Retina (tissue), 1 donor: Measurements from ENCODE around the gene XIAP.
"Not testable (repeated sequence)": the region's sequence is repeated elsewhere in the genome, so short reads cannot be mapped to it uniquely, and the experiment has no call there.

Experiments used
- DNase-seq: peaks from one replicate; pipeline ENCODE4 v3.0.0-alpha.2; 2016

The XIAP gene

DNA sequence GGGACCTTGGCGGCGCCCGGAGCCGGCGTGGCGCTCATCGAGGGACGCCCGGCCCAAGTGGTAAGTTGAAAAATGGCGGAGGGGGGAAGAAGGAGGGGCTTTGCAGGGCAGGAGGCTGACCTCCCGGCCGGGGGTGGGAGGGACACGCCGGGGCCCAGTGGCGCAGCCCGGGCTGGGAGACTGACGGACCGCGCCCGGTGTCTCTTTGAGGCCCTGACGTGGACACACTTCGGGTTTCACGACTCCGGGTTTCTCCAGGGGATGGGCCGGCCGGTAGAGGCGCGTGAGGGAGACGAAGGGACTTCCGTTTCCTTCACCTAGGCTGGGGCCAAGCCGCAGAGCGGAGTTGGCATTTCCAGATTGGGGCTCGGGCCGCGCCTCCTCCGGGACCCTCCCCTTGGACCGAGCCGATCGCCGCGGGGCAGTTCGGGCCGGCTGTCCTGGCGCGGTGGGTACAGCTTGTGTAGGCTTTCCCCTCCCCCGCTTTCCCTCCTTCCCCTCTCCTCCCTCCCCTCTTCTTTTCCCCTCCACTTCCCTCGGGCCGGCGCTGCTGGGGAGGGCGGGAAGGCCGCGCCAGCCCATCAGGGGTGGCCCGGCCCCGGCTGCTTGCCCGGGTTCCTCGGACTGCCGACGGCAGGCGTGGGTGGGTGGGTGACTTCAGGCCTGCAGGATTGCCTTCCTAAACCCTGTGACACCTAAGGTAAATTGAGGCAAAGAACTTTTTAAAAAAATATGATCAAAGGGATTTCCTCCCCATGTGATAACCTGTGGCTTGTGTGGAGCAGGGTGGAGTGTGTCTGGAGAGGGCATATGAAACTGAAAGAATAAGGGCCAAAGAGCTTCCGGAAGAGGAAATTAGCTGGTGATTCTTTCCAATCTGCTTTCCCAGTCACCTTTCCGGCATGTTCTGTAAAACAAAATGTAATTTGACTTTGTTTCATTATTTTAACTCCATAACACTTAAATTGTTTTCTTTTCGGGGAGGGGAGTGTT, at the start of gene XIAP:
Gene XIAP (plus strand): TSS at position 208 of the 993 bp plus-strand sequence. CDS start 25,610 bp downstream, outside the sequence.
- DNase-seq: peak; percentile 82

DNA sequence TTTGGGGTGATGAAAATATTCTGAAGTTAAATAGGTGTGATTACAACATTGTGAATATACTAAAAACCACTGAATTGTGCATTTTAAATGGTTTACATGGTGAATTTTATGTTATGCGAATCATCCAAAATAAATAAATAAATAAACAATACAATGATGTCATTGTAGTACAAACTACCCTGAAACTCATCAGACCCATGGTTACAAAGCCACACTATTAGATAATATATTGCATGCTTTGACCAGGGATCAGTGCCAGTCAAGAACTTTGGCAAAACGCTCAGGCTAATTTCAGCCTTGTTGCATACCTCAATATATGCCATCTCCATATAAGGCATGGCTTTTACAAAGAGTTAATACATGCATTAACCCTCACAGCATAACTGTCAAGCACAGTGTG, 45.5 kb upstream of the XIAP start:
- no peak for DNase-seq

DNA sequence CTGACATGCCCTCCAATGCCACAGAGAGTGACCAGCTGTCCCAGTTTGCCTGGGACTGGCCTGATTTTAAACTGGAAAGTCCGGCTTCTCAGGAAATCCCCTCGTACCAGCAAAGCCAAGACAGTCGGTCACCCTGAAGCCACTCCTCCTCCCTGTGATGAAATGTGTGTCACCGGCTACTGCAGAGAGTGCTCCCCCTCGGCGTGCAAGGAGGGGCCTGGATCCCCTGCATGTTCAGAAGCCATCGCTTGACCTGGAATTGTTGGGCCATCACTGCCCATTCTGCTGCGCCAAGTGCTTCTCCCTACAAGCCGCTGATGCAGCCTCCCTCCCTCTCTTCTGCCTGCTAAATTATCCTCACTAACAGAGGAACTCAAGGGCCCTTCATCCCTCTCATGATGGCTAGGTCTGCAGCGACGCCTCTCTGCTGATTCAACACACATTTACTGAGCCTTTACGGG, 44.9 kb upstream of the XIAP start:
- DNase-seq: not testable (repeated sequence)

DNA sequence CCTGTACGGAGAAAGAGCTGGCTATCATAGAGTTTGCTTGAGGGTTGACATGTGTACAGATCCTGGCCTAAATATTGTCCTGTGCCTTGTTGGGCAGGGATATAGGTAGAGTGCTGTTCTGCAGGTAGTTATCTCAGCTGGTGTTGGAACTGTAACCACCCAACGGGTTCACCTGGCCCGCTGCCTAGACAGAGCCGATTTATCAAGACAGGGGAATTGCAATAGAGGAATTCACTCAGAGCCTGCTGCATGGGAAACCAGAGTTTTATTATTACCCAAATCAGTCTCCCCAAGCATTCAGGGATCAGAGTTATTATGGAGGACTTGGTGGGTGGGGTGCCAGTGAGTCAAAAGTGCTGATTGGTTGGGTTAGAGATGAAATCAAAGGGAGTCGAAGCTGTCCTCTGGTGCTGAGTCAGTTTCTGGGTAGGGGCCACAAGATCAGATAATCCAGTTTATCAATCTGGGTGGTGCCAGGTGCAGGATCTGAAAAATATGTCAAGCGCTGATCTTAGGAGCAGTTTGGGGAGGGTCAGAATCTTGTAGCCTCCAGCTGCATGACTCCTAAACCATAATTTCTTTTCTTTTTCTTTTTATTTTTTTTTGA, 42.5 kb upstream of the XIAP start:
- DNase-seq: no peak

DNA sequence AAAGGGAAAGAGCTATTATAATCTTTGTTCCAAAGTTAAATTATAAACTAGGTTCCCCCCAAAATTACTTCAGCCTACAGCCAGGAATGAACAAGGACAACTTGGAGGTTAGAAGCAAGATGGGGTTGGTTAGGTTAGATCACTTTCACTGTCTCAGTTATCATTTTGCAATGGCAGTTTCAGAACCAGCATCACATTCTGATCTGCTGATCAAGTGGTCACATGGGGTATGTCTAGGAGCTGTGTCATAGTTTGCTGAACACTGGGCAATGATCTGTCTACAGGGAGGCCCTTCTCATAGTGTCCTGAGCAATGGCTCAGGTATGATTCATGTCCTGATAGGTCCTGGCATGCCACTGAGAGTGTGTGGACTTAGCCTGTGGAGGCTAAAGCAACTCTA, 41.6 kb upstream of the XIAP start:
- DNase-seq: no peak

DNA sequence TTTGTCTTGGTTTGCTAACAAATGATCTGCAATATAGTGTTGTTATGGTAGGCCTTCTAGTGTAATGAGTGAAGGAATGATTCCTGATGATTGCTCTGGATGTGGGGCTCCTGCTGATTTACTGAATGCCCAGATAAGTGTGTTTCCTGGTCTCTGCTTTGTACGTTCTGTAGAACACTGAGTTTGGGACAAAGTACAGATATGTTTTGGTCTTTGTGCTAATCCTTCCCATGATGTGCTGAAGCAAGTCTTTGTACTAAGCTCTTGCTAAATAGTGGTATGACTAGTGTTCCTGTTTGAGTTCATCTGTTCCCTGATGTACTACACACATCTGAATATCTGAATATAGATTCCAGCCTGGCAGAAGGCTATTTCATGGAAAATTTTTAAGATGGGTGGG, 36.9 kb upstream of the XIAP start:
- DNase-seq: no peak

DNA sequence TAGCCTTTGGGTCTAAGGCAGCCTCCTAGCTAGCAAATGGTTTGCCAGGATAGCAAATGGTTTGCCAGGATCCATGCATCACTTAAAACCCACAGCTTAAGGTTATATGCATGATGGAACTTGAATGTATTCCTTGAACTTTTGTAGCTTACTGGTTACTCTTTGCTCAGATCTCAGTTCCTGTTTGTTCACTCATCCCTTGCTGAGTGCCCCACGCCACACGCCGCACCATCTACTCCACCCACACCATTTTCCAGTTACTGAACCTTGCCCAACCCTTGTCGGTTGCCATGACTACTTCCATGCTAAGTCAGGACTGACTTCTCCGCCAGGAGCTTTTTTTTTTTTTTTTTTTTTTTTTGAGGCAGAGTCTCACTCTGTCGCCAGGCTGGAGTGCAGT, 29.5 kb upstream of the XIAP start:
- no peak for DNase-seq

DNA sequence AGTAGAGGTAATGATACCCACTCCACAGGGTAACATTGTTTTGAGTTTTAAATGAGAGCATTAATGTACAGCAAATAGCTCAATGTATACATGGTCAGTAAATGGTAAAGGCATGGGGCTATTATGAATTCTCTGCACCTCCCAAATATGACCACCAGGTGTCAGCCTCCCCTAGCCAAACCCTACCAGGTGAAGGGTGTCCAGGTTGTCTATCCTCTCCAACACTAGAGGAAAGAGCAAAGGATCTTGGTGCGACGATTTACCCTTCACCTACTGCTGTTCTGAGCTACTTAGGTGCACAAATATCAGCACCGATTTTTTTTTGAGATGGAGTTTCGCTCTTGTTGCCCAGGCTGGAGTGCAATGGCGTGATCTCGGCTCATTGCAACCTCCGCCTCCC, 26.5 kb upstream of the XIAP start:
- peak; percentile 39 for DNase-seq

DNA sequence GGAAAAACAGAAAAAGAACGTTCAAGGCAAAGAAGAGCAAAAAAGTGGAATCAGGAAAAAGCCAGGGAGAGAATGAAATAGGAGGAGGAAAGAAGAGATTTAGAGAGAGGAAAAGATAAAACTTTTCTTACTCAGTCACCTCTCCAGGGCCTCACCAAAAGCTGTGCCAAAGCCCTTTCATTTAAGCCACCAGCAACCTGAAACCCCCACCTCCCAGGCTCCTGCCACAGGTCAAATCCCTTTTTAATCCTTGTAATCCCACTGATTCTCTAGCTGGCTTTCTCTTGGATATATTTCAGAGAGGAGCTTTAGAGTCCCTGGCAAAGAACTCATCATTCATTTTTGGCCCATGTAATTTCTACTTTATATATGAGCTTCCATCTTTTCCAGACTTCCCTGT, 25.7 kb upstream of the XIAP start:
- no peak for DNase-seq

DNA sequence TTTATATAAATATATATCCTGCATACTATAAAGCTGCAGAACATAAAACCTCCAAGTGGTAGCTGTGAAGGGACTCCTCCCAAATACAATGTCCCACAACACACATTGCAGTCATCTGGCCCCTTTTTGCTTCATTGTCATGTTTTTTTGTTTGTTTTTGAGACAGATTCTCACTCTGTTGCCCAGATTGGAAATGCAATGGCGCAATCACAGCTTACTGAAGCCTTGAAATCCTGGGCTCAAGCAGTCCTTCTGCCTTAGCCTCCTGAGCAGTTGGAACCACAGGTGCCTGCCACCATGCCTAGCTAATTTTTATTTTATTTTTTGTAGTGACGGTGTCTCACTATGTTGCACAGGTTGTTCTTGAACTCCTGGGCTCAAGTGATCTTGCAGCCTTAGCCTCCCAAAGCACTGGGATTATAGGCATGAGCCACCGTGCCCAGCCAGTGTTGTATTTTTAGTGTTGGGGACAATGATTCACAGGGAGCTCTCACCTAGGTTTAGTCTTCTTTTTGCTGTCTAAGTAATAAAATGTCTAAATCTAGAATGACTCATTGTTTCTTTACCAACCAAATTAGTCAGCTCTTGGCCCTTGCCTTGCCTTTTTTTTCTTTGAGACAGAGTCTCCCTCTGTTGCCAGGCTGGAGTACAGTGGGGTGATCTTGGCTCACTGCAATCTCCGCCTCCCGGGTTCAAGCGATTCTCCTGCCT, 24.0 kb upstream of the XIAP start:
- no peak for DNase-seq

DNA sequence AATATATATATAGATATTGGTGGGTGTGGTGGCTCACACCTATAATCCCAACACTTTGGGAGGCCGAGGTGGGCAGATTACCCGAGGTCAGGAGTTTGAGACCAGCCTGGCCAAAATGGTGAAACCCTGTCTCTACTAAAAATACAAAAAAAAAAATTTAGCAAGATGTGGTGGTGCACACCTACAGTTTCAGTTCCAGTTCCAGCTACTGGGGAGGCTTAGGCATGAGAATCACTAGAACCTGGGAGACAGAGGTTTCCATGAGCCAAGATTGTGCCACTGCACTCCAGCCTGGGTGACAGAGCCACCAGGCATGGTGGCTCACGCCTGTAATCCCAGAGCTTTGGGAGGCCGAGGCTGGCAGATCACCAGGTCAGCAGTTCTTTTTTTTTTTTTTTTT, 14.7 kb upstream of the XIAP start:
- not testable (repeated sequence) for DNase-seq

DNA sequence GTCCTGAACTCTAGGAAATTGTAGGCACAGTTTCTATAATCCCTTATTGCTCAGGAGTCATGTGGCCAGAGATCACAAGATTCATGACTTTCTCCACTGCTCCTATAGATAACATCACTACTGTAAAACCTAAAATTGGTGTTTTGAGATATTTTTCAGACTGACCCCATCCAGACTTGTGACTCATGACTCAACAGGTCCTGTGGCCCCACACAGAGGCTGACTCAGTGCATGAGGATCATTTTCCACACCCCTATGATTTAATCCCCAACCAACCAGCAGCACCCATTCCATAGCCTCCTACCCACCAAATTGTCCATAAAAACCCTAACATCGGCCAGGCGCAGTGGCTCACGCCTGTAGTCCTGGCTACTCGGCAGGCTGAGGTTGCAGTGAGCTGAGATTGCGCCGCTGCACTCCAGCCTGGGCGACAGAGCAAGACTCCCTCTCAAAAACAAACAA, 13.2 kb upstream of the XIAP start:
- DNase-seq: no peak

DNA sequence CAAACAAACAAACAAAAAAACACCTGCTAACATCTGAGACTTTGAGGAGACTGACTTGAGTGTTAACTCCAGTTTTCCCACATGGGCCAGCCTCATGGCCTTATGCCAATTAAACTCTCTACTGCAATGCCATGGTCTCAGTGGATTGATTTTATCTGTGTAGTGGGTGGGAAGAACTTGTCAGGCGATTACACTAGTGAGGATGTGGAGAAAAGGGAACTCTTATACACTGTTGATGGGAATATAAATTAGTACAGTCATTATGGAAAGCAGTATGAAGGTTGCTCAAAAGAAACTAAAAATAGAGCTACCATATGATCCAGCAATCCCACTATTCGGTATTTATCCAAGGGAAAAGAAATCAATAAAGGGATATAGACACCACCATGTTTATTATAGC, 12.8 kb upstream of the XIAP start:
- DNase-seq: no peak

DNA sequence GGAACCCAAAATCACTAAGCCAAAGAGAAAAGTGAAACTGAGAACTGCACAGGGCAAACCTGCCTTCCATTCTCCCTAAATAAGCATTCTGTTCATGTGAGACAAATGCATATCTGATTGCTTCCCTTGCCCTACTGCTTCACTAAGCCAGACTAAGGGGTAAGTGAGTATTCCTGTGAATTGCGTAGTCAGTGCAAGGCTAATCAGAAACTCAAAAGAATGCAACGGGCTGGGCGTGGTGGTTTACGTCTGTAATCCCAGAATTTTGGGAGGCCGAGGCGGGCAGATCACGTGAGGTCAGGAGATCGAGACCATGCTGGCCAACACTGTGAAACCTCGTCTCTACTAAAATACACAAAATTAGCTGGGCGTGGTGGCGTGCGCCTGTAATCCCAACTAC, 10.8 kb upstream of the XIAP start:
- no peak for DNase-seq

DNA sequence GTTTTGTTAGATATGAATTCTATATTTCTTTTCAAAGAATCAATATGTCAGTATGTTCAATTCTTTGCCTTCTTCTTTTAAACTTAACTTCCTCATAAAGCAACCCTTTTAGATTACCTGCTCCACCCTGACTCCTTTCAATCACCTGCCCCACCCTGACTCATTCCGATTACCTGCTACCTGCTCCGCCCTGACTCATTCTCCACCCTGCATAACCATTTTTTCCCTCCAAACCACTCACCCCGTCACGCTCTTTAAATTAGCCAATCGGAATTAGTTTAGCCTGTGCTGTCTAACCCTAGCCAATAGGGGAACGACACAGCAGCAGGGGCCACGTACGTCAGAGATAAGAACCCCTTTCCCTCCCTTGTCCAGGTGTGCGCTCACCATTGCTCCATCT, 9.9 kb upstream of the XIAP start:
- DNase-seq: not testable (repeated sequence)

DNA sequence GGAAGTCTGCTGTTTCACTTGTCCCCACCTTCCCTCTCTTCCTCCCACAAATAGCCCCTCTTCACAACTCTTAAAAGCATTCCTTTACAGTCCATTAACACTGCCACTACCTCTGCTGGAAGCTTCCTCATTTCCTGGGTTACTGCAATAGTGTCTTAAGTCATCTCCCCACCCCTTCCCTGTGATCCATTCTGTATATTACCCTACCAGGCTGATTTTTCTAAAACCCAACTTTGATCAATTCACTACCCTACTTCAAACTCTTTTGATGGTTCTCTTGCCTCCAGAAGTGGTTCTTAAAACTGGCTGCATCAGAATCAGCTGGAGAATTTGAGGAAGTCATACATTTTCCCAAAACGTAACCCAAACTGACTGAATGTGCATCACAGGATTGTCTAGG, 8.8 kb upstream of the XIAP start:
- DNase-seq: no peak

DNA sequence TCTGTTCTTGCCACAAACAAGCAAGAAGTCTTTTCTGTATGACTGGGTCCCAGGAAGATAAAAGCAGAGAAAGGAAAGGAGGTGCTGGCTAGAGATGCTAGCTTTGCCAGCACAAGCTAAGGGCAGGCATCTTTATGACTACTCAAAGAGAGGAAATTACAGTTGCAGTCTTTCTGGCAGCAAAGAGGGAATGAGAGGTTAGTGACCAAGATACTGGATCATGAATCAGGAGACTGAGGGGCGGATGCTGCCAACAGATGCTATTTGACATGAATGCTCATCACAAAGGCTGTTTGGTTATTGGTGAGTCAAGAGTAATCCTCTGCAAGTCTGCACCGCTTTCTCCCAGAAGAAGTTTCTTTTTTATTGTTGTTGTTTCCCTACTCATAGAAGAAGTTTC, 5.5 kb upstream of the XIAP start:
- DNase-seq: no peak

DNA sequence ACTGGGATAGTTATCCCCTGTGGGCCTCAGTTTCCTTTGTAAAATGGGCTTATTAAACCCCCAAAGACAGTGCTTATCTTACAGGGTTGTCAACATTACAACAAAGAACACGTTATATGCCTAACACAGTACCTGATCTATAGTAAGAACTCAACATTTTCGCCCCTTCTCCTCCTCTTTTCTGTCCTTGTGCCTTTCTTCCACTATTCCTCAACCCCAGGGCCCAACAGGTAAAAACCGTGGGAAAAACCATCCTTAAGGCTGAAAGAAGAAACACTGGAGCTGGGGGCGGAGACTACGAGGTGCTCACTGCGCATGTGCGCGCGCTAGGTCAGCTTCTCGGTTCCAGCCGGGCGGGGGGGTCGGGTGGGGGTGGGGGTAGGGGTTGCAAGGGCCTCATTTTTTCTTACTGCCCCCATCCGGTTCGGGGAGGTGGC, 426 bp upstream of the XIAP start:
- no peak for DNase-seq

DNA sequence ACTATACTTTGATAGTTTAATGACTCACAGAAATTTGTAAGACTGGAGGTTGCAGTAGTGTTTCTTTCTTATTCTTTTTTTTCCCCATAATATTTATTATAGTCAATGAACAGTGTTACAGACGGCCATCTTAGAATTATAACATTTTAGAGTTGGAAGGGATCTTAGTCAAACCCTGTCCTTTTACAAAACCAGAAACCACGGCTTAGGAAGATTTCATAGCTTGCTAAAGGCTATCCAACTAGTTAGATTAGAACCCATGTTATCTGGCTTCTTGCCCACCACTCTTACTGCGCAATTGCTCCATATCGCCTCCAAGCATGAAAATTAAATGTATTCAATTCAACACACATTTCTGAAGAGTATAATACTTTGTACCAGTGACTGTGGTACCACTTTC, 1.1 kb downstream of the XIAP start:
- DNase-seq: no peak

DNA sequence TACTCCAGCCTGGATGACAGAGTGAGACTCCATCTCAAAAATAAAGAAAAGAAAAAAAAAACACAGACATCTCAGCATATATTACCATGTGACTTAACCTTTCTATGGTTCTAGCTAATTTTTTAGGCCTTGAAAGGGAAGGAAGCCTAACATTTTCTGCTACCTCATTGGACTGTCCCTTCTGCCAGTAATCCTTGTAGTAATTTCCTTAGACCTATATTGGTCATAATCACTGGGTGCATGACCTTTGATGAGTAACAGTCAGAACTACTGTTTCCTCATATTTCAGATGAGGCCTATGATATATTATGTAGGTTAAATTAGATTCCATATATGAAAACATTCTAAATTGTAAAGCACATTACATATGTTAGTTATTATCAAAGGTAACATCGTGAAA, 9.6 kb downstream of the XIAP start:
- no peak for DNase-seq

DNA sequence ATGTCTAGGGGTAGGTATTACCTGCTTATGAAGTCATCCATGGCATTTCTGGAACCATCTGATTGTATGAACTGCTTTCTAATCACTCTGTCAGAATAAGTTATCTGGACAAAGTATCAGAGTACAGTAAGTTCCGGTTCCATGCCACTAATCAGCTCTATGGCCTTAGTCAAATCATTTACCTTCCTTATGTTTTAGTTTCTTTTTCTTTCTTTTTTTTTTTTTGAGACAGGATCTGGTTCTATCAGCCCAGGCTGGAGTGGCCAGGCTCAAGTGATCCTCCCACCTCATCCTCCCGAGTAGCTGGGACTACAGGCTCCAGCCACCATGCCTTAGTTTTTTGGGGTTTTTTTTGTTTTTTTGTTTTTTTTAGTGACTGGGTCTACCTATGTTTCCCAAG, 11.5 kb downstream of the XIAP start:
- DNase-seq: no peak

DNA sequence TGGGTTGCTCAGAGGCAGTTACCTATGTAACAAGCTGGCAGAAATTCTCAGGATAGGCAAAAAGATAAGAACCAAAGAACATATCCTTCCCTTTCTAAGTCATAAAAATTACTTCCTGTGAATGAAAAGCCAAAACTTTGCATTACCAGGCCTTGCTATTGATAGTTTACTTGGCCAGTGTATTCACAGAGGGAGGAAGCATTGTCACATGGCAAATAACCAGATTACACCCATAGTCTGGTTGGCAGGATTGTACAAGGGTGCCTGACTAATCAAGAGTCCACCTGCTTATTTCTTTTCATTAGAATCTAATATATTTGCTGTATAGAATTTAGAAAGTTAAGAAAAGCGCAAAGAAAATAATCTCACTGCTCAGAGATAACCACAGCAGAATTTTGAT, 14.1 kb downstream of the XIAP start:
- DNase-seq: no peak

DNA sequence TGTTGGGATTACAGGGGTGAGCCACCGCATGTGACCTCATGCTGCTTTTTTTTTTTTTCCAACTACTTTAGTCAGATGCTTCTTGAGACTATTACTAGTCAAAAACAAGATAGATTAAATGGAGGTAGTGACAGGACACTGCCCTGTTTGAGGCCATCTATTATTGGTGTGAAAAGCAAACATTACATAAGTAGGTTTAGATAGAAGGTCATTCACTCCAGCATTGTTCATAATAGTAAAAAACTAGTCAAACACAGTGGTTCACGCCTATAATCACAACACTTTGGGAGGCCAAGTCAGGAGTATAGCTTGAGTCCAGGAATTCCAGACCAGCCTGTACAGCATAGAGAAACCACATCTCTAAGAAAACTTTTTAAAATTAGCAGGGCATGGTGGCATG, 16.3 kb downstream of the XIAP start:
- no peak for DNase-seq

DNA sequence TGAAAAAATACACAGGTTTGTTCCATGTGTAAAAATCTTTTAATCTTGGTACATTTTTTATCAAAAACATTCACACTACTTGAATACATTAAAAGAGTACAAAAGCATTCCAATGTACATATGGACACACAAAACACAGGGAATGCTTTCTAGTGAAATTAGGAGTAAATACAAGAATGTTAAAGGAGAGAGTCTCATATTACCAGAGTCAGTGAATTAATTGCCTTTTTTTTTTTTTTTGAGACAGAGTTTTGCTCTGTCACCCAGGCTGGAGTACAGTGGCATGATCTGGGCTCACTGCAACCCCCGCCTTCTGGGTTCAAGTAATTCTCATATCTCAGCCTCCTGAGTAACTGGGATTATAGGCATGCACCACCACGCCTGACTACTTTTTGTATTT, 17.0 kb downstream of the XIAP start:
- DNase-seq: no peak
